HepG2 (cell line): ENCODE measurements around the gene FHIT. TPM values are rescaled to one million over a fixed set of nuclear protein-coding genes. Genes with fewer than 3 reads are reported as not detected.

Source experiments
- HNRNPK ChIP-seq: fragments of 200-400 bp; formaldehyde crosslinking; IDR thresholded peaks from 2 replicates; pipeline ENCODE4 v1.6.1; 2018; ENCODE audit warnings: low read length, low read depth, moderate library complexity, mild to moderate bottlenecking; ENCODE audit not compliant: poor library complexity, severe bottlenecking
- MIER3 ChIP-seq: IDR thresholded peaks from 2 replicates; pipeline ENCODE4 v1.6.1; 2016; ENCODE audit warnings: missing compliant biosample characterization, borderline replicate concordance
- NFIC ChIP-seq: IDR thresholded peaks from 2 replicates; pipeline ENCODE4 v1.6.1; 2012; ENCODE audit warnings: mild to moderate bottlenecking, low read length, inconsistent platforms
- RERE ChIP-seq: IDR thresholded peaks from 2 replicates; pipeline ENCODE4 v1.6.1; 2016; ENCODE audit warnings: low read depth, missing genetic modification reagents, missing compliant biosample characterization
- SRY ChIP-seq: sonication (generic); formaldehyde crosslinking; IDR thresholded peaks from 2 replicates; pipeline ENCODE4 v1.8.0; 2022; ENCODE audit warnings: mild to moderate bottlenecking, missing genetic modification reagents
- ZIK1 ChIP-seq: sonication (generic); formaldehyde crosslinking; IDR thresholded peaks from 2 replicates; pipeline ENCODE4 v1.5.0; 2020; ENCODE audit warnings: mild to moderate bottlenecking, low read depth, missing genetic modification reagents, borderline replicate concordance
- ZNF234 ChIP-seq: sonication (generic); formaldehyde crosslinking; conservative IDR thresholded peaks from 2 replicates; pipeline ENCODE4 v1.5.1; 2020; ENCODE audit warnings: mild to moderate bottlenecking, missing genetic modification reagents
- ZNF3 ChIP-seq: IDR thresholded peaks from 2 replicates; pipeline ENCODE4 v1.7.0; 2017; ENCODE audit warnings: inconsistent platforms
- ZNF598 ChIP-seq: sonication (generic); formaldehyde crosslinking; IDR thresholded peaks from 2 replicates; pipeline ENCODE4 v1.5.1; 2020; ENCODE audit warnings: mild to moderate bottlenecking, missing genetic modification reagents, borderline replicate concordance
- ZNF710 ChIP-seq: sonication (generic); formaldehyde crosslinking; IDR thresholded peaks from 2 replicates; pipeline ENCODE4 v1.5.0; 2020; ENCODE audit warnings: mild to moderate bottlenecking, missing genetic modification reagents, borderline replicate concordance
- ZNF775 ChIP-seq: sonication (generic); formaldehyde crosslinking; IDR thresholded peaks from 2 replicates; pipeline ENCODE4 v1.4.0; 2020; ENCODE audit warnings: missing genetic modification reagents, mild to moderate bottlenecking, moderate library complexity, borderline replicate concordance
- ZNF850 ChIP-seq: sonication (generic); formaldehyde crosslinking; conservative IDR thresholded peaks from 2 replicates; pipeline ENCODE4 v1.9.0; 2021; ENCODE audit warnings: mild to moderate bottlenecking, missing genetic modification reagents
- polyA plus RNA-seq, 8 experiments: library from polyadenylated mRNA; depleted of rRNA in 3 of 8; stranded (reverse) in 7 of 8; unstranded in 1 of 8; fragments of >200 nt; fragmentation: Illumina TruSeq in 4 of 8; extraction: Trizol in 4 of 8; gene quantifications; 2 replicates each; pipeline versions ENCODE4 v1.2.1 to v1.2.3, GENCODE V29; 2011 to 2016; ENCODE audit warnings: low read depth in 4 of 8, missing spikeins in 1 of 8, mixed read lengths in 1 of 8; ENCODE audit not compliant: insufficient read depth in 1 of 8
- total RNA-seq, 5 experiments: library from RNA; depleted of rRNA; stranded (reverse); fragments of >200 nt; fragmentation: Illumina TruSeq; extraction: Trizol; gene quantifications; 2 replicates each; pipeline ENCODE4 v1.2.3, GENCODE V29; 2016; ENCODE audit warnings: low read depth in 1 of 5
- TF ChIP-seq, protein P1 (sequence below): sonication (generic); formaldehyde crosslinking; IDR thresholded peaks from 2 replicates; pipeline ENCODE4 v1.8.0; 2022; ENCODE audit warnings: low read depth, missing genetic modification reagents
- TF ChIP-seq, protein P2 (sequence below): sonication (generic); formaldehyde crosslinking; IDR thresholded peaks from 2 replicates; pipeline ENCODE4 v1.4.0; 2020; ENCODE audit warnings: mild to moderate bottlenecking, missing genetic modification reagents, borderline replicate concordance

Gene FHIT
- total and polyA plus RNA-seq, 2 of the 13 experiments (the other 11 are each of a cell fraction or from before 2014, with no cell fraction given): 4.0 to 4.6 TPM

DNA sequence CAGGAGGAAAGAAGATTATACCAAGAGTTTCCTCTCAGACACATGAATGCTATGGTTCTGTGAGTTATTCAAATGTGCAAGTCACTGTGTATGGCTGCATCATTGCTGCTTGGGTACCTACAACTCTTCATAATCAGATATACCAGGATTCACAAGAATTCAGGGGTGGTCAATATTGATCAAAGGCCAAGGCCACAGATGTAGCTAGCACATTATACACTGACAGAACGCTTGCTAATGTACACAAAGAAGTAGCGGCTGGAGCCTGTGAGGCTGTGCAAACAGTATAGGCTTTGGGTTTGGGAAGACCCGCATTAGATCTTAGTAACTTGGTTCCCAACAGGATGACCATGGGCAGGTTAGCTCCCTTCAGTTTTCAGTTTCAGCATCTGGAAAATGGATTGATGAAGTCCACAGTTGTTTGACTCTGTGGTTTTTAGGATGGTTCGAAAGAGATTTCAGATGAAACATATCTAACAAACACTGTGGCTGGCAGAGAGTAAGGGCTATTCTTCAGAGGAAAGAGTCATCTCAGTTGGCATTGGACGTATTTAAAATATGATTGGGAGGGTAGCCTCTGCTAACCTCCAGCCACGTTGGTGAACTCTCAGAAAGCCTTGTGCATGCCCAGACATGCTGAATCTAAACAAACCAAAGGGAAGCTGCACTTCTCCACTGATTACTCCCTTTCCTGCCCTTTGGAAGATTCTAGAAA is 1452.7 kb downstream of the FHIT start (continued):
- no peak for TF ChIP-seq ZIK1
- TF ChIP-seq RERE (CRISPR knock-in tag): peak; percentile 77
- TF ChIP-seq, protein P1, sequence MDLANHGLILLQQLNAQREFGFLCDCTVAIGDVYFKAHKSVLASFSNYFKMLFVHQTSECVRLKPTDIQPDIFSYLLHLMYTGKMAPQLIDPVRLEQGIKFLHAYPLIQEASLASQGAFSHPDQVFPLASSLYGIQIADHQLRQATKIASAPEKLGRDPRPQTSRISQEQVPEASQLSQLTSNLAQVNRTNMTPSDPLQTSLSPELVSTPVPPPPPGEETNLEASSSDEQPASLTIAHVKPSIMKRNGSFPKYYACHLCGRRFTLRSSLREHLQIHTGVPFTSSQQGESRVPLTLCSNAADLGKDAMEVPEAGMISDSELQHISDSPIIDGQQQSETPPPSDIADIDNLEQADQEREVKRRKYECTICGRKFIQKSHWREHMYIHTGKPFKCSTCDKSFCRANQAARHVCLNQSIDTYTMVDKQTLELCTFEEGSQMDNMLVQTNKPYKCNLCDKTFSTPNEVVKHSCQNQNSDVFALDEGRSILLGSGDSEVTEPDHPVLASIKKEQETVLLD (CRISPR knock-in tag): no peak
- no peak for TF ChIP-seq ZNF598 (CRISPR knock-in tag)
- TF ChIP-seq ZNF234 (CRISPR knock-in tag): no peak
- no peak for TF ChIP-seq NFIC
- TF ChIP-seq ZNF850 (CRISPR knock-in tag): no peak
- TF ChIP-seq, protein P2, sequence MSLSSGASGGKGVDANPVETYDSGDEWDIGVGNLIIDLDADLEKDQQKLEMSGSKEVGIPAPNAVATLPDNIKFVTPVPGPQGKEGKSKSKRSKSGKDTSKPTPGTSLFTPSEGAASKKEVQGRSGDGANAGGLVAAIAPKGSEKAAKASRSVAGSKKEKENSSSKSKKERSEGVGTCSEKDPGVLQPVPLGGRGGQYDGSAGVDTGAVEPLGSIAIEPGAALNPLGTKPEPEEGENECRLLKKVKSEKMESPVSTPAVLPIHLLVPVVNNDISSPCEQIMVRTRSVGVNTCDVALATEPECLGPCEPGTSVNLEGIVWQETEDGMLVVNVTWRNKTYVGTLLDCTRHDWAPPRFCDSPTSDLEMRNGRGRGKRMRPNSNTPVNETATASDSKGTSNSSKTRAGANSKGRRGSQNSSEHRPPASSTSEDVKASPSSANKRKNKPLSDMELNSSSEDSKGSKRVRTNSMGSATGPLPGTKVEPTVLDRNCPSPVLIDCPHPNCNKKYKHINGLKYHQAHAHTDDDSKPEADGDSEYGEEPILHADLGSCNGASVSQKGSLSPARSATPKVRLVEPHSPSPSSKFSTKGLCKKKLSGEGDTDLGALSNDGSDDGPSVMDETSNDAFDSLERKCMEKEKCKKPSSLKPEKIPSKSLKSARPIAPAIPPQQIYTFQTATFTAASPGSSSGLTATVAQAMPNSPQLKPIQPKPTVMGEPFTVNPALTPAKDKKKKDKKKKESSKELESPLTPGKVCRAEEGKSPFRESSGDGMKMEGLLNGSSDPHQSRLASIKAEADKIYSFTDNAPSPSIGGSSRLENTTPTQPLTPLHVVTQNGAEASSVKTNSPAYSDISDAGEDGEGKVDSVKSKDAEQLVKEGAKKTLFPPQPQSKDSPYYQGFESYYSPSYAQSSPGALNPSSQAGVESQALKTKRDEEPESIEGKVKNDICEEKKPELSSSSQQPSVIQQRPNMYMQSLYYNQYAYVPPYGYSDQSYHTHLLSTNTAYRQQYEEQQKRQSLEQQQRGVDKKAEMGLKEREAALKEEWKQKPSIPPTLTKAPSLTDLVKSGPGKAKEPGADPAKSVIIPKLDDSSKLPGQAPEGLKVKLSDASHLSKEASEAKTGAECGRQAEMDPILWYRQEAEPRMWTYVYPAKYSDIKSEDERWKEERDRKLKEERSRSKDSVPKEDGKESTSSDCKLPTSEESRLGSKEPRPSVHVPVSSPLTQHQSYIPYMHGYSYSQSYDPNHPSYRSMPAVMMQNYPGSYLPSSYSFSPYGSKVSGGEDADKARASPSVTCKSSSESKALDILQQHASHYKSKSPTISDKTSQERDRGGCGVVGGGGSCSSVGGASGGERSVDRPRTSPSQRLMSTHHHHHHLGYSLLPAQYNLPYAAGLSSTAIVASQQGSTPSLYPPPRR (CRISPR knock-in tag): peak; percentile 91
- no peak for TF ChIP-seq ZNF775 (CRISPR knock-in tag)
- TF ChIP-seq SRY: no peak
- TF ChIP-seq HNRNPK: no peak
- TF ChIP-seq MIER3: peak; percentile 63; the same call in 1 of the 2 replicates
- TF ChIP-seq ZNF710 (CRISPR knock-in tag): no peak
- peak; percentile 64; the same call in 1 of the 2 replicates for TF ChIP-seq ZNF3 (CRISPR knock-in tag)
